ENCODE measurements around the gene LYRM4. TPM values are rescaled to one million over a fixed set of nuclear protein-coding genes. Genes with fewer than 3 reads are reported as not detected.

The LYRM4 gene
- total and polyA plus RNA-seq, 2 donors (not counting 1 experiment from before 2014, with no cell fraction given), result 14.5 to 31.9 TPM

DNA sequence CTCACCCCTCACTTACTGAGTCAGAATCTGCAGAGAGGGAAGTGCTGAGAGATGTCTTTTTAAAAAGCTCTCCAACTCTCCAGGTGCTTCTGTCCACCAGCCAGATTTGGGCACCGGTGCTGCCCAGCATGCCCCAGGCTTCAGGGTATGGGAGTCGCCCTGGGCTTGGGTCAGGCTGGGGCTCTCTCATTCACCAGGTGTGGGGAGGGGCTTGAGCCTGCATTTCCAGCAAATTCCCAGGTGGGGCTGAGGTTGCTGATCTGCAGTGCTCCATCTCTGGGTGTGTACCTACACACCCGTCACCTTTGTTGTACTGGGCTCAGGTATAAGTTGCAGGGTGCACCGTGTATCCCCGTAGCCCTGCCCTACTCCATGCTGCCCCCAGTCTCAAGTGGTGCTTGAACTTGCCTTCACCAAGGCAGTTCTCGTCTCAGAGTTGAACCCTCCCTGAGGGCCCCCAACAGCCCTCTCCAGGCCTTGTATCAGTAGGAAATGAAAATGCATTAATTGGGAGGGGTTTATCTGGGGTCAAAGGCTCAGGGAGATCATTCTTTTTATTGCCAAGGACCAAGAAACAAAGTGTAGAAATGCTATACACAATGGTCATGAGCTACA is 152.1 kb downstream of the LYRM4 start:
- Histone ChIP-seq H3K27ac (ENCODE audit: insufficient read depth, low read length) (no peak overlapping the region), H3K4me1 (ENCODE audit: control insufficient read depth, extremely low read depth, insufficient read depth, low read length) (no peaks in the 10 kb centered on the region), H3K4me2 (ENCODE audit: extremely low read depth, insufficient read depth, low read length) (no peak overlapping the region), H3K9ac (ENCODE audit: insufficient read depth, low read length) (no peak overlapping the region), H3K79me2 (ENCODE audit: control insufficient read depth, insufficient read depth, low read length) (no peaks in the 10 kb centered on the region), H4K20me1 (ENCODE audit: control insufficient read depth, extremely low read depth, insufficient read depth, low read length) (no peaks in the 10 kb centered on the region), H3K9me3 (ENCODE audit: control insufficient read depth, insufficient read depth, low read depth, low read length) (no peaks in the 10 kb centered on the region), H3K4me3 (replicated peaks in 1 of 4; ENCODE audit: control extremely low read depth in 1 of 4, insufficient read depth in 1 of 4, low read depth in 3 of 4, low read length in 4 of 4) (no peak overlapping the region), H3K36me3 (ENCODE audit: control insufficient read depth, insufficient read depth, low read length) (no peaks in the 10 kb centered on the region), H3K27me3 (ENCODE audit: control insufficient read depth, insufficient read depth, low read length) (no peaks in the 10 kb centered on the region), H2AFZ (ENCODE audit: low read length) (no peak overlapping the region)
- TF ChIP-seq, protein P1, sequence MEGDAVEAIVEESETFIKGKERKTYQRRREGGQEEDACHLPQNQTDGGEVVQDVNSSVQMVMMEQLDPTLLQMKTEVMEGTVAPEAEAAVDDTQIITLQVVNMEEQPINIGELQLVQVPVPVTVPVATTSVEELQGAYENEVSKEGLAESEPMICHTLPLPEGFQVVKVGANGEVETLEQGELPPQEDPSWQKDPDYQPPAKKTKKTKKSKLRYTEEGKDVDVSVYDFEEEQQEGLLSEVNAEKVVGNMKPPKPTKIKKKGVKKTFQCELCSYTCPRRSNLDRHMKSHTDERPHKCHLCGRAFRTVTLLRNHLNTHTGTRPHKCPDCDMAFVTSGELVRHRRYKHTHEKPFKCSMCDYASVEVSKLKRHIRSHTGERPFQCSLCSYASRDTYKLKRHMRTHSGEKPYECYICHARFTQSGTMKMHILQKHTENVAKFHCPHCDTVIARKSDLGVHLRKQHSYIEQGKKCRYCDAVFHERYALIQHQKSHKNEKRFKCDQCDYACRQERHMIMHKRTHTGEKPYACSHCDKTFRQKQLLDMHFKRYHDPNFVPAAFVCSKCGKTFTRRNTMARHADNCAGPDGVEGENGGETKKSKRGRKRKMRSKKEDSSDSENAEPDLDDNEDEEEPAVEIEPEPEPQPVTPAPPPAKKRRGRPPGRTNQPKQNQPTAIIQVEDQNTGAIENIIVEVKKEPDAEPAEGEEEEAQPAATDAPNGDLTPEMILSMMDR (conservative IDR thresholded peaks at IDR 0.05 in 1 of 2, IDR thresholded peaks at IDR 0.05 in 1 of 2; ENCODE audit: low read depth in 1 of 2, low read length in 2 of 2), result no peak
- TF ChIP-seq EZH2 (IDR thresholded peaks at IDR 0.05; ENCODE audit: low read length, missing control alignments), result no peak
- no peak for DNase-seq (ENCODE audit: low read depth in 2 of 2)

DNA sequence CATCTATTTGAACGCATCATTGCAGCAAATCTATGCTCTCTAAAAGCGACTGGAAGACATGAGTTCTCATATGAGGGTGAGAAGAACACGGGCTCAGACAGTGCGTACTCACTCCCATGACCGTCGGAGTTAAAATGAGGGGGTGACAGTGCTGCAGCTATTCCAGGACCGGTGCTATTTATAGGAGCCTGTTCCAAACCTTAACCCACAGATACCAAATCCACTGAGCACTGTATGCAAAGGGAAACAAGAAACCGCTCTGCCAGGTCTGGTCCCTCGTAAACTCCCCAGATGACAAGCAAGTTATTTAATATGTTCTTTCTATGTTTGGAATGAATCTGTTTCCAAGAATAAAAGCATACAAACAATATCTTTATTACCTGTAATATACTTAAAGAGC is 152.7 kb downstream of the LYRM4 start:
- H3K9me3 ChIP-seq (ENCODE audit: control insufficient read depth, insufficient read depth, low read depth, low read length), result no peaks in the 10 kb centered on the region
- no peak overlapping the region for H3K9ac ChIP-seq (ENCODE audit: insufficient read depth, low read length)
- no peaks in the 10 kb centered on the region for H4K20me1 ChIP-seq (ENCODE audit: control insufficient read depth, extremely low read depth, insufficient read depth, low read length)
- TF ChIP-seq EZH2 (IDR thresholded peaks at IDR 0.05; ENCODE audit: low read length, missing control alignments), result no peak
- TF ChIP-seq, protein P1 (conservative IDR thresholded peaks at IDR 0.05 in 1 of 2, IDR thresholded peaks at IDR 0.05 in 1 of 2; ENCODE audit: low read depth in 1 of 2, low read length in 2 of 2), result no peak
- H3K79me2 ChIP-seq (ENCODE audit: control insufficient read depth, insufficient read depth, low read length), result no peaks in the 10 kb centered on the region
- no peak overlapping the region for H3K4me2 ChIP-seq (ENCODE audit: extremely low read depth, insufficient read depth, low read length)
- H3K4me3 ChIP-seq (replicated peaks in 1 of 4; ENCODE audit: control extremely low read depth in 1 of 4, insufficient read depth in 1 of 4, low read depth in 3 of 4, low read length in 4 of 4), result no peak overlapping the region
- no peak overlapping the region for H2AFZ ChIP-seq (ENCODE audit: low read length)
- no peaks in the 10 kb centered on the region for H3K4me1 ChIP-seq (ENCODE audit: control insufficient read depth, extremely low read depth, insufficient read depth, low read length)
- H3K27ac ChIP-seq (ENCODE audit: insufficient read depth, low read length), result no peak overlapping the region
- no peaks in the 10 kb centered on the region for H3K27me3 ChIP-seq (ENCODE audit: control insufficient read depth, insufficient read depth, low read length)
- H3K36me3 ChIP-seq (ENCODE audit: control insufficient read depth, insufficient read depth, low read length), result no peaks in the 10 kb centered on the region
- DNase-seq (ENCODE audit: low read depth in 2 of 2), result no peak

DNA sequence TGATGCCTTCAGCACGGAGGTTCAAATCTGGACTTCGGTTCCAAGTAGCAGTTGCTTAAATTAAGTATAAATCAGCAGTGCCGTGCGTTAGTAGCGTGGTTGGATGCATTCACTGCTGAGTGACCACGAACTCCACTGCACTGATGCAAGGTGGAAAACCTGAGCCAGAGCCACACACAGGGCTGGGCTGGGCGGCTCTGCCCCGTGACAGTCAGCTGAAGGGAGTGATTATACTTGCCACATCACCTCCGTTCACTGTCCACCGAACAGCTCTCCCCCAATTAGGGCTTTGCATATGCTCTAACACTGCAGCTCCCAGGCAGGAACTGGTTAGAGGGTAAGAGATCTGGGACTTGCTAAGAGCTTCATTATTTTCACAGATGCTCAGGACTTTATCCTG is 153.4 kb downstream of the LYRM4 start:
- H3K27me3 ChIP-seq (ENCODE audit: control insufficient read depth, insufficient read depth, low read length), result no peaks in the 10 kb centered on the region
- H3K79me2 ChIP-seq (ENCODE audit: control insufficient read depth, insufficient read depth, low read length), result no peaks in the 10 kb centered on the region
- H3K4me2 ChIP-seq (ENCODE audit: extremely low read depth, insufficient read depth, low read length), result no peak overlapping the region
- peak in 1 of 2 donors; percentile 13 for DNase-seq (ENCODE audit: low read depth in 2 of 2)
- no peak overlapping the region for H3K9ac ChIP-seq (ENCODE audit: insufficient read depth, low read length)
- H3K9me3 ChIP-seq (ENCODE audit: control insufficient read depth, insufficient read depth, low read depth, low read length), result no peaks in the 10 kb centered on the region
- no peak overlapping the region for H2AFZ ChIP-seq (ENCODE audit: low read length)
- H3K36me3 ChIP-seq (ENCODE audit: control insufficient read depth, insufficient read depth, low read length), result no peaks in the 10 kb centered on the region
- no peak overlapping the region for H3K4me3 ChIP-seq (replicated peaks in 1 of 4; ENCODE audit: control extremely low read depth in 1 of 4, insufficient read depth in 1 of 4, low read depth in 3 of 4, low read length in 4 of 4)
- no peaks in the 10 kb centered on the region for H4K20me1 ChIP-seq (ENCODE audit: control insufficient read depth, extremely low read depth, insufficient read depth, low read length)
- TF ChIP-seq EZH2 (IDR thresholded peaks at IDR 0.05; ENCODE audit: low read length, missing control alignments), result no peak
- TF ChIP-seq, protein P1 (conservative IDR thresholded peaks at IDR 0.05 in 1 of 2, IDR thresholded peaks at IDR 0.05 in 1 of 2; ENCODE audit: low read depth in 1 of 2, low read length in 2 of 2), result no peak
- no peaks in the 10 kb centered on the region for H3K4me1 ChIP-seq (ENCODE audit: control insufficient read depth, extremely low read depth, insufficient read depth, low read length)
- H3K27ac ChIP-seq (ENCODE audit: insufficient read depth, low read length), result no peak overlapping the region
